NCI-H2029 (cell line): Measurements from ENCODE around the gene ATP5PD.

ENCODE experiments used
- DNase-seq: peaks from one replicate; lab custom pipeline; 2025; lab: John Stamatoyannopoulos, UW

ATP5PD gene

DNA sequence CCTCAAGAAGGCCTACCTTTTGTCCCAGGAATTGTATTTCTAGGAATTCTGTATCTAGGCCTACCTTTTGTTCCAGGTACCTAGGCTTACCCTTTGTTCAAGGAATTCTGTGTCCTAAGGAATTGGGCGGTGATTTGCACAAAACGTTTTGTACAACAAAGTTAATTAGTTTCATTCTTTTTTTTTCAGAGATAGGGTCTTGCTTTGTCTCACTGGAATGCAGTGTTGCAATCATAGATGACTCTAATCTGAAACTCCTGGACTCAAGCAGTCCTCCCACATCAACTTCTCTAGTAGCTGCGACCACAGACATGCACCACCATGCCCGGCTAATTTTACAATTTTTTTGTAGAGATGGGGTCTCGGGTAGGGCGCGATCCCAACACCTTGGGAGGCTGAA, 52.3 kb downstream of the ATP5PD start:
- no peak for DNase-seq

DNA sequence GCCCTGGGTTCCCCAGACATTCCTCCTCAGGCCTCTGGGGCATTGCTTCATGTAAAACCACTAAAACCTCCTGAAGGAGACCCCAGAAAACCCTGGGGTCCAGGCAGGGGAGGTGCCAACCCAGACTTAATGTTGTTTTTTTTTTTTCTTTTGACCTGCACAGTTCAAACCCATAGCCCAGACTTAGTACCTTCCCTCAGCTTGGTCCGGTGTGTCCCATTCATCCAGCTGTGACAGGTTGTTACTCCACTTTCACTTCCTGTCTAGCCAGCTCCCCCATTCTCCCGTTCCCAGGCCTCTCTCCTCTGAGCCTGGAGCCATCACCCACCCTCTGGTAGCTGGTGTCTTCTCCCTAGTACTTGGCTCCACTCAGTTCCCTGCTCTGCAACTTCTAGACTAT, 54.5 kb downstream of the ATP5PD start:
- no peak for DNase-seq

DNA sequence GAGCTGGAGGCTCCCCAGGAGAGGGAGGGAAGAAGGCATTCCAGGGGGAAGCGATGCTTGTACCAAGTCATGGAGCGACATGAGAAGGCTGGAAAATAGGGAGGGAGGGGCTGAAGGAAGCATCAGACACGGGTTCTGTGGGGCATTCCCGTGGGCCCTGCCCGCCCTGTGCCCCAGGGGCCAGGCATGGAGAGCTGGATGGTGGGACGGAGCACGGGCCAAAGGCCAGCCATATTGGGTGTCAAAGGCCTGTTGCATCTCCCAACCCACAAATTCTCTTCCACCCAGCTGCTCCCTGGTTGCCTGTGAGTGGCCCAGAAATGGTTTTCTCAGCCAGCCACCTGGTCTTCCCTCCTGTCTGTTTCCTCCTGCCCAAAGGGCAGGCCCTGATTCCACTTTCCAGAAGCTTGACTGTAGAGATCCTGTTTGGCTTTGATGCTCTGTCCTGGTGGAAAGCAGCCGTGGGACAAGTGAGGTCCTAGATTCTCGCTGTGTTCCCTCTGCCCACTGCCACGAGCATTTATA, 56.1 kb downstream of the ATP5PD start:
- DNase-seq, result no peak
